Posterior vena cava (tissue), 2 donors: ENCODE measurements around the gene KAT8. TPM values are rescaled to one million over a fixed set of nuclear protein-coding genes. Genes with fewer than 3 reads are reported as not detected.
"Not testable (repeated sequence)": the region's sequence is repeated elsewhere in the genome, so short reads cannot be mapped to it uniquely, and the experiment has no call there.

ENCODE experiments used
- DNase-seq: peaks from one replicate; pipeline ENCODE4 v3.0.0-alpha.2; 2020; ENCODE audit warnings: low spot score
- intact Hi-C, 2 donors: fragments of 100-400 bp; cut with DNase I; formaldehyde crosslinking; loops; one replicate each; pipeline versions ENCODE4 v1.14.1 to v1.14.2; 2022 to 2023
- total RNA-seq, 2 donors: library from RNA; stranded (reverse); fragmentation: NEBNext Ultra II Directional; extraction: Animal tissue kit (Norgen Biotek cat#: 25700); gene quantifications; one replicate each; pipeline ENCODE4 v1.2.1, GENCODE V29; 2021
- donor health status: DM: yes; HTN: yes; CAD: no.
- donor health status: DM: yes; HTN: yes; CAD: no.

Gene KAT8
- total RNA-seq, 2 donors from 2014 or later = 49.9 to 51.3 TPM

DNA sequence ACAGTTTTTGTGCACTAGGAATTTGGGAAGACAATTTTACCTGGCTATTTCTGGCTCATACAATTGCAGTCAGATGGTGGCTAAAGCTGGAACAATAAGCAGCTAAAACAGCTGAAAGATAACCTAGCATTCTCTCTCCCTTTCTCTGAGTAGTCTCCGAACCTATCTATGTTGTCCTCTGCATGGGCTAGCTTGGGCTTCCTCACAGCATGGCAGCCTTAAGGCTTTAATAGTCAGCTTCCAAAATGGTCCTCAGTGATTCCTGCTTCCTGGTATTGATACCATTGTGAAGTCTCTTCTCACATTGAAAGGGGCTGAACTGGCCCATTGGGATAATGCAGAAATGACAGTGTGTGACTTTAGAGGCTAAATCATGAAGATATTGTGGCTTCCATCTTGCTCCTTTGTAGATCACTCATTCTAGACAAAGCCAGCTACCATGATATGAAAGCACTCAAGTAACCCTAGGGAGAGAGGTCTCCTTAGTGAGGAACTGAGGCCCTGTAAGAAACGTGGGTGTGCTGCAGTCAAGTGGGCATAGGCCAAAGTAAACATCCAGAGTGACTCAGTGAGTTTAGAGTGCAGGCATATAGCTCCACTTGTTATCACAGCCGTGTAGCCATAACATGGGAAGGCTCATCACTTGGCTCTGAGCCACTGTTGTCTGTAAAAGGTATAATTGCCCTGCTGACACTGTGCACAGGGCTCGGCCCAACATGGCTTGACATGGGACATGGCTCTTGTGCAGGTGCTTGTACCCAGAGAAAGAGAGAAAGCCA, 17.4 kb upstream of the KAT8 start:
- intact Hi-C loops = loop anchor here in 1 of 2 donors (10.0 kb wide), 1 partner anchor 115 kb away; the partner anchor contains the start of gene HSD3B7
- DNase-seq = no peak

DNA sequence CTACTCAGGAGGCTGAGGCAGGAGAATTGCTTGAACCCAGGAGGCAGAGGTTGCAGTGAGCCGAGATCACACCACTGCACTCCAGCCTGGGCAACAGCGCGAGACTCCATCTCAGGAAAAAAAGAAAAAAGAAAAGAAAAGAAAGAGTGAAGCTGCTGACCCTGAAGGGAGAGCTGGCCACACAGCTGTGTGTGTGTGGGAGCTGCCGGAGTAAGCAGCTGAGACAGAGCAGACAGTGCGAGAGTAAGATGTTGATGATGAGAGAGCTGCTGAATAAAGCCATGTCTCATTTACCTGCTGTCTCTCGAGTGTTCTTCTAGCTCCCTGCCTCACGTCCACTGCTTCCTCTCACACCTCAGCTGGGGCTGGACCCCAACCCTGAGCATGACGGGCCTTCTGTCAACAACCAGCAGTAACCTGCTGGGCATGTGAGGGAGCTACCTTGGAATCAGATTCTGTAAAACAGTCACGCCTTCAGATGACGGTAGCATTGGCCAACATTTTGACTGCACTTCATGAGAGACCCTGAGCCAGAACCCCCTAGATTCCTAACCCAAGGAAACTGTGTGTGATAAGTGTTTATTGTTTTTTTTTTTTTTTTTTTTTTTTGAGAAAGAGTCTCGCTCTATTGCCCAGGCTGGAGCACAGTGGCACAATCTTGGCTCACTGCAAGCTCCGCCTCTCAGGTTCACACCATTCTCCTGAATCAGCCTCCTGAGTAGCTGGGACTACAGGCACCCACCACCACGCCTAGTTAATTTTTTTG, 16.4 kb upstream of the KAT8 start:
- DNase-seq, intact Hi-C loops: not testable (repeated sequence)

DNA sequence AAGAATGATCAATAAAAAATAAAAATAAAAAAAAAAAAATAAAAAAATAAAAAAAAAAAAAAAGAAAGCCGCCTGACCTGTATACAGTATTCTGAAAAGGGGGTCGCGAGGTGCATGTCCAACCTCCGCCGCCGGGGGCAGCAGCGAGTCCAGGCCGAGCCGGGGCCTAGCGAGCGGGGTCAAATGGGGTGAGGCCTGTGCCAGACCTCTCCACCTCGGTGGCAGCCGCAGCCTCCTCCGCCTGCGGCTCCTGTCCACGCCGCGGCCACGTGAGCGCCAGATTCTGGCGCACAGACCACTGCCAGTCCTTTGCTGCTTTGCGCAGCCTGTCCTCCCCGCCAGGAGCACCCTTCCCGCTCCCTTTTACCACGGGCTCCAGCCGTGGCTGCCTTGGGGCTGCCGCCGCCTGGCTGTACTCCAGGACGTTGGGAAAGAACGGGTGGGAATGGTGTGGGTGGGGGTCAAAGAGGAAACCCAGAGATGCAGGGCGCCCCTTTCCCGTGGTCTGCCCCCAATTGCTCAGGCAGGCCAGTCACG, 11.7 kb upstream of the KAT8 start:
- peak; percentile 95 for DNase-seq
- intact Hi-C loops = no loop called here

DNA sequence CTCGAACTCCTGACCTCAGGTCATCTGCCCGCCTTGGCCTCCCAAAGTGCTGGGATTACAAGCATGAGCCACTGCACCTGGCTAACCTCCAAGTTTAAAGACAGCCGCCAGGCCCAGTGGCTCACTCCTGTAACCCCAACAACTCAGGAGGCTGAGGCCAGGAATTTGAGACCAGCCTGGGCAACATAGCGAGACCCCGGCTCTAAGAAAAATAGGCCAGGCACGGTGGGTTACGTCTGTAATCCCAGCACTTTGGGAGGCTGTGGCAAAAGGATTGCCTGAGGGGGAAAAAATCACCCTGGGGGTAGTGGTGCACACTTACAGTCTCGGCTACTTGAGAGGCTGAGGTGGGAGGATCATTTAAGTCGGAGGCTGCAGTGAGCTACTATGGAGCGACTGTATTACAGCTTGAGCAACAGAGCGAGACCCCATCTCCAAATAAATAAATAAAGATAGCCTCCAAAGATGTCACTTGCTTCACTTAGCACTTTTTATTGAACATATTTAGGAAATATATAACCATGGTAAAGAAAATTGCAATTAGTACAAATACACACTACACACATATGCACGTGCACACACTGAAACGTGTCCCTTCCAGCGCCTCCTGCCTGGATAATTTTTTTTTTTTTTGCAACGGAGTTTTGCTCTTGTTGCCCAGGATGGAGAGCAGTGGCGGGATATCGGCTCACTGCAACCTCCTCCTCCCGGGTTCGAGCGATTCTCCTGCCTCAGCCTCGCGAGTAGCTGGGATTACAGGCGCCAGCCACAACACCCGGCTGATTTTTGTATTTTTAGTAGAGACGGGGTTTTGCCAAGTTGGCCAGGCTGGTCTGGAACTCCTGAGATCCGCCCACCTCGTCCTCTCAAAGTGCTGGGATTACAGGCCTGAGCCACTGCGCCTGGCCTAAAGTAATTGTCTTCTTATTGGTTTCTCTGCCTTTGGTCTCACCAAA, 10.7 kb upstream of the KAT8 start:
- intact Hi-C loops = no loop called here
- DNase-seq = no peak

DNA sequence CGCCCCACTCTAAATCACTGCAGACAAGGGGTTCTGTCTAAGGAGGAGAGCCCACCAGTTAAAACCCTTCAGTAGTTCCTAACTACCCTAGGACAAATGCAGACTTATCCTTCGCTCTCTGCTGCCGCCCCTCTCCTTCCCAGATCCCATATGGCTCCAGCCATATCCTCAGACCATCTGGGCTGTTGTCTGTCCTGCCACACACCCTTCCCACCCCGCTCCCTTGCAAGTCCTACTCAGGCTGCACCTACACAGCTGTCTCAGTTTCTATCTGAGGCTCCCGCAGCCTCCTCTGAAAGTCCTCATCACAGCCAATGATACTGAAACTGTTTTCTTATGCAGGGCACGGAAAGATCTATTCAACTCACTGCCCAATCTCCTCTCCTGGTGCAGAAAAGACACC, 10.0 kb upstream of the KAT8 start:
- no peak for DNase-seq
- intact Hi-C loops = no loop called here

DNA sequence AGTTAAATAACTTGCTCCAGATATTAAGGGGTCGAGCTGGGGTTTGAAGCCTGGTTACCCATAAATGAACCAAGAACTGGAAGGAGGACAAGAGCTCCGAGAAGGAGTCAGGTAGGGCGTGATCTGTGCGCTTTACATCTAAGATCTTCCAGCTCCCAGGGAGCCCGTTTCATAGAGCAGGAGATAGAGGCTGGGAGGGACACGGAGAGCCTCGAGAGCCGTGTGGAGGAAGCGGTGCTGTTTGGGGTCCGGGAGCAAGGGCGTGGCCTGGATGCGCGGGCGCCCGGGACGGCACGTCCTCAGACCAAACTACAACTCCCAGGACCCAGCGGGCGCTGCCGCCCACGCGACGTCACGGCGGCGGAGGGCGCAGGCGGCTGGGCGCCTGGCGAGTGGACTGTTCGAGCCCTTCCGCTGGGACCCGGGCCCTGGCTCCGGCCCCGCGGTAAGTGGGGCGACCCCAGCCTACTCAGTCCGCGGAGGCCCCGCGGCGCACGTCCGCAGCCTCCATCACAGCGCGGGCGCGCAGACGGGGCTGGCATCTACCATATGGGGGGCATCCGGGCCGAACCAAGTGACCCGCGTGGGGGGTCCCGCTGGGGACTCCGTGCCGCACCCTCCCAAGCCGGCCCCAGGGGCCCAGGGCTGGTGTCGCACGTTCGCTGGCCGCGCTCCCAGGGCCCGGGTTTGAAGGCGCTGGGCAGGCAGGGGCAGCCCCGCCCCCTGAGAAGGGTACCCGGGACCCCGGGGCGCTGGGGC, 9.2 kb upstream of the KAT8 start, which contains the start of gene BCKDK:
Gene BCKDK (plus strand): TSS at position 352 of the 759 bp plus-strand sequence. CDS start 838 bp downstream, outside the sequence.
- intact Hi-C loops = no loop called here
- DNase-seq = peak; percentile 94

DNA sequence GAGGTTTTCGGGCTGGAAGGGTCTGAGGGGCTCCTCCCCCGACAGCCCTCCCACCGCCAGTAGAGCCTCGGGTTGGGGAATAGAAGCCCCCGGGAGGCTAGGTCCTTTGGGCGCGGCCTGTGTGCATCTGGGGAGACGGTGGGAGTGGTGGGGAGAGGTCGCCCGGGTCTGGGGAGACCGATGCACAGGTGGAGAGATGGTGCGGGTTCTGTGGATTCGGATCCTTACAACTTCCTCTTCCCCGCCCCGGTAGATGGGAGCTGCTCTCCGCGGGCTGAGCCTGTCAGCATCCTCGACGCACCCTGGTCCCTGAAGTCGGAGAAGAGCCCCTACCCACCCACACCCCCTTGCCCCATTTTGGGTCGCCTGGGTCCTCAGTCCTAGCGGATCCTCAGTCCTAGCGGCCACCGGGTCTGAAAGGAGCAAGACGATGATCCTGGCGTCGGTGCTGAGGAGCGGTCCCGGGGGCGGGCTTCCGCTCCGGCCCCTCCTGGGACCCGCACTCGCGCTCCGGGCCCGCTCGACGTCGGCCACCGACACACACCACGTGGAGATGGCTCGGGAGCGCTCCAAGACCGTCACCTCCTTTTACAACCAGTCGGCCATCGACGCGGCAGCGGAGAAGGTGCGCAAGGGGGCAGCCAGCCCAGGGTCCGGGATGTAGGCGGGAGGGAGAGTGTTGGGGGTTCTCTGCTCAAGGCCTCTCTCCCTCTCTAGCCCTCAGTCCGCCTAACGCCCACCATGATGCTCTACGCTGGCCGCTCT, 8.5 kb upstream of the KAT8 start:
- no peak for DNase-seq
- intact Hi-C loops = no loop called here

DNA sequence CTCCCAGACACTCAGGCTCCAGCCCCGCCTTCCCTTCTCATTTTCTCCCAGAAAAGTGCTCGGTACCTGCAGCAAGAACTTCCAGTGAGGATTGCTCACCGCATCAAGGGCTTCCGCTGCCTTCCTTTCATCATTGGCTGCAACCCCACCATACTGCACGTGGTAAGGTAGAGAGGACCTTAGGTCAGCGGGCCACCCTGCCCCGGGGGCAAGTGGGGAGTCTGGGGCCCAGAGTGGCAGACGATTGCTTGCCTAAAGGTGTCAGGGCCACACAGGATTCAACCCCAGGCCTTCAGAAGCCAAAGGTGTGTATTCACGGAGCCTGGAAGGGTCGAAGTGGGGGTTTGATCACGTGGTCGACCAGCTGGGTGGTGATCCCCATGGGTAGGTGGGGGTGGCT, 7.8 kb upstream of the KAT8 start:
- DNase-seq = no peak
- intact Hi-C loops = no loop called here

DNA sequence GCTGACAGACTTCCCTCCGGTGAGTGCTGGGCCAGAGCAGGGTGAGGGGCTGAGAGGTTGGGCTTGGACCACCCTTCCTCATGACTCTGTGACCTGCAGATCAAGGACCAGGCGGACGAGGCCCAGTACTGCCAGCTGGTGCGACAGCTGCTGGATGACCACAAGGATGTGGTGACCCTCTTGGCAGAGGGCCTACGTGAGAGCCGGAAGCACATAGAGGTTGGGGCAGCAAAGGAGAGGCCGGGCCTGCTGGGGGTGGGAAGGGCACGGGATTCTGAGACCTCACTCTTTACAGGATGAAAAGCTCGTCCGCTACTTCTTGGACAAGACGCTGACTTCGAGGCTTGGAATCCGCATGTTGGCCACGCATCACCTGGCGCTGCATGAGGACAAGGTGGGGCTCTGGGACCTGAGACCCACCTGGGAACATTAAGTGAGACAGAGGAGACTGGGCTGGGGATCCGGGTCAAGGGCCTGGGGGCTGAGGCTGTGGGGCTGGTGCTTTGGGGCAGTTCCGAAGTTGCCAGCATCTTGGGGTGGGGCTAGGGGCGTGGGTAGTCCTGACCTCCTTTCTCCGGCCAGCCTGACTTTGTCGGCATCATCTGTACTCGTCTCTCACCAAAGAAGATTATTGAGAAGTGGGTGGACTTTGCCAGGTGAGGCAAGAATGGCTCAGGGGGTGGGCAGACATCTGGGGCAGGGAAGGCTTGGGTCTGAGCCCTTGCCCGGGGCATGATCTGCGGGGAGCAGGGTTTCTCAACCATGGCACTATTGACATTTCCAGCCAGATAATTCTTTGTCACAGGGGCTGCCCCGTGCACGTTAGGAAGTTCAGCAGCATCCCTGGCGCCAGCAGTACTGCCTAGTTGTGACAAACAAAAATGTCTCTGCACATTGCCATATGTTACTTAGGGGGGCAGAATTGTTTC, 7.1 kb upstream of the KAT8 start:
- intact Hi-C loops = no loop called here
- no peak for DNase-seq

DNA sequence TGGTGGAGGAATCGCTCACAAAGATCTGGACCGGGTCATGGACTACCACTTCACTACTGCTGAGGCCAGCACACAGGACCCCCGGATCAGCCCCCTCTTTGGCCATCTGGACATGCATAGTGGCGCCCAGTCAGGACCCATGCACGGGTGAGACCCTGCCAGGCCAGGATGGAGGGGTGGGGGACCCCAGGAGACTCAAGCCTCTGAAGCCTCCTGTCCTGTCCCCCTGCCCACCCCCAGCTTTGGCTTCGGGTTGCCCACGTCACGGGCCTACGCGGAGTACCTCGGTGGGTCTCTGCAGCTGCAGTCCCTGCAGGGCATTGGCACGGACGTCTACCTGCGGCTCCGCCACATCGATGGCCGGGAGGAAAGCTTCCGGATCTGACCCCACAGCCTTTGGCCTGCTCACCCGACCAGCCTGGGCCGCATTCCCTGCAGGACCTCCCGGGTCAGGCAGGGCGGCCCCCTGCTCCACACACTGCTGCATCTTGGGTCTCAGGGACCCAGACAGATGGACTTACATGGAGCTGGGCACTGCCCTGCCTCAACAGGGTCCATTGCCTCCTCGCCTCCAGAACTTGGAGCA, 5.5 kb upstream of the KAT8 start:
- intact Hi-C loops = no loop called here
- DNase-seq = no peak

DNA sequence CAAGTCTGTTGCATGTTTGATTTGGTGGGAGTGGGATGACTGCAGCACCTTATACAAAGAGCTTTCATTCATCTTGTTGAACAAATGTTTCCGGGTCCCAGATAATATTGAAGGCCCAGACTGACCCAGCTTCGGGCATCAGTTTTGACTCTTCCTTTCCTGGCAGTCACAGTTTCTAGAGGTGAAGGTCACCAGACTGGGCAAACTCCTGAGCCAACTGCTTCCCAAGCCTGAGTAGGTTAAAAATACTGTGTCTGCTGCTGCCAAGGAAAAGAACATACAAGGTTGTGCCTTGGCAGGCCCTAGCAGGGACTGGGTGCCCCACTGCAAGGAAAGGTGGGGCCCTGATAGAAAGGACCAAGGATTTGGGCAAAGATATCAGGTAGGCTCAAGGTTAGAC, 4.8 kb upstream of the KAT8 start:
- intact Hi-C loops = no loop called here
- no peak for DNase-seq

DNA sequence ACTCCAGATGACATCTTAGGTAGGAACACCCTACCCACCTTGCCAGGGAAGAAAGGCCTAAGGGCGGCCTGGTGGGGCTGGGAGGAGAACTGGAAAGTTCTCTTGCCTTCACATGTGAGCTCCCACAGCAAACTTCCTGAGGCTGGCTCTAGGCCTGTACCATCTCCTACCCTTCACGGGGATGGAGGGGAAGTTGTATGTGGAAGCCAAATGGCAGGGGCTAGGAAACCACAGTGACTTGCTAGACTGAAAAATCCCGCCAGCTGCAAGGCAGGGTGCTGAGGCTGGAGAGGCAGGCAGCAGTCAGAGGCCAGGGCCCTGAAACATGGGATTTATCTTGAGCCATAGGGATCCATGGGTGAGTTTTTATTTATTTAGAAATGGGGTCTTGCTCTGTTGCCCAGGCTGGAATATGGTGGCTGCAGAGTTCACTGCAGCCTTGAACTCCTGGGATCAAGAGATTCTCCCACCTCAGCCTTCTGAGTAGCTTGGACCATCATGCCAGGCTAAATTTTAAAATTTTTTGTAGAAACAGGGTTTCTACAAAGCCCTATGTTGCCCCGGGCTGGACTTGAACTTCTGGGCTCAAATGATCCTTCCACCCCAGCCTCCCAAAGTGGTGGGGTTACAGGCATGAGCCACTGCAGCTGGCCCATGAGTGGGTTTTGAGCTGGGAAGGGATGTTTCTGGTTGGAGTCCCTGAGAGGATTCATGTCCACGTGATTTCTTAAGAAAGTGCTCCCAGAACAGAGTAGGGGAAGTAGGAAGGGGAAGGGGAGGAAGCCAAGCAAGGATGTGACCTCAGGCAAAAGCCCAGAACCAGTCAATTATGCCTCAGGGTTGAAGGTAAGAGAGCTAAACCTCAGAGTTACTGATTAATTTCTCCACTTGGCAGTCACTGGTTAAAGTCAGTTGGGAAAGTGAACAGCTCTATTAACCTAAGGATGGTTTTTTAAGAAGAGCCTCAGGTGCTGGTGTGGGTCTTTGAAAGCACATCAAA, 4.0 kb upstream of the KAT8 start:
- intact Hi-C loops = no loop called here
- no peak for DNase-seq

DNA sequence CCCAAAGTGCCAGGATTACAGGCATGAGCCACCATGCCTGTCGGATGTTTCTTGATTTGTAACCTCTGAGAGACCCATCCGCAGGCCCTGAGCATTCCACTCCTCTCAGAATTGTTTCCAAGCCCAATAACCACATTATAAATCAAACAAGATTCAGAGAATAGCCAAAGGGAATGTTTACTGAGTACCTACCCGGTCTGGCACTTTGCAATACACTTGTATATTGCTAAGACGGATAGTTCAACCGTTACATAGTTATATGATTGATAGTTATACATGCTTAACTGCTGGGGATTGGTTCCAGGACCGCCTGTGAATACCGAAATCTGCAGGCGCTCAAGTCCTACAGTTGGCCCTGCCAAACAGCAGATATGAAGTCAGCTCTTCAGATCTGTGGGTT, 3.0 kb upstream of the KAT8 start:
- intact Hi-C loops = no loop called here
- DNase-seq = no peak

DNA sequence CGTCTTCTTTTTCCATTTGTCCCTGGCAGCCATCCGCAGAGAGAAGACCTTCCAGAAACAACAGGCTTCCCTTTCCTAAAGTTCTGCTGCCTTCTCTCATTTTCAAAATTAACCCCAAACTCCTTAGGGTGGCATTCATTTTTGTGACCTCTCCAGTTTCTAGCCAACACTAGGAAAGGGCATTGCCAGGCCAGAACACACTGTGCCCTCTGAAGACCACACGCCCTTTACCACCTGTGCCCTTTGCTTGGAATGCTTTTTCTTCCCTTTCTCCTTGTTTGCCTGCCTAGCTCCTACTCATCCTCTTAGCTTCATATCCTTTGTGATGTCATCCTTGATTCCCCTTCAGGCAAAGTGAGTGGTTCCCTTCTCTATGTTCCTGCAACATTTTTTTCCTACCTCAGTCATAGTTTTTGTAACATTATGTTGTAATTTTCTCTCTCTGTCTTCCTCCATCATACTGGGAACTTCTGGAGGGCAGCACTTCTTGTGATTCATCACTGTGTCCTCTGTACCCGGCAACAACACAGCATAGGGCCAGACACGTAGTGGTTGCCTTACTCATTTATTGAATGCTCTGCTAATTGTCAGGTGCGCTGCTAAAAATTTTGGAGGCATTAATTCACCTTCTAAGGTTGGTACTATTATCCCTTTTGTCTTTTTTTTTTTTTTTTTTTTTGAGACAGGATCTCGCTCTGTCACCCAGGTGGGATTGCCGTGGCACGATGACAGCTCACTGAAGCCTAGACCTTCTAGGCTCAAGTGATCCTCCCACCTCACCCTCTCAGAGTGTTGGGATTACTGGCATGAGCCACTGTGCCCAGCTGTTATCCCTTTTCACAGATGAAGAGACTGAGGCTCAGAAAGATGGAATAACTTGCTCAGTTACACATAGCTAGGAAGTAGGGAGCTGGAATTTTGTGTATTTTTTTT, 1.0 kb downstream of the KAT8 start:
- intact Hi-C loops = no loop called here
- DNase-seq = no peak
